MM.1S (cell line): ENCODE data around the gene RGS6.

Experiments used
- DNase-seq: peaks from one replicate; pipeline ENCODE4 v3.0.0-alpha.2; 2015
- H2AFZ ChIP-seq: fragments of 300-600 bp; sonication (generic); 2 replicates; pipeline ENCODE4 v1.6.0; 2016; ENCODE audit warnings: antibody characterized with exemption, low read length
- H3F3A ChIP-seq: fragments of 300-600 bp; sonication (generic); 2 replicates; pipeline ENCODE4 v1.6.1; 2016; ENCODE audit warnings: mild to moderate bottlenecking, antibody characterized with exemption, low read length, moderate library complexity, mixed read lengths; ENCODE audit not compliant: insufficient read depth
- H3K27ac ChIP-seq: fragments of 300-600 bp; sonication (generic); 2 replicates; pipeline ENCODE4 v1.5.1; 2016; ENCODE audit warnings: mild to moderate bottlenecking, low read length
- H3K27me3 ChIP-seq: fragments of 300-600 bp; sonication (generic); replicated peaks from 2 replicates; pipeline ENCODE4 v1.6.0; 2016; ENCODE audit warnings: low read length; ENCODE audit not compliant: insufficient read depth
- H3K36me3 ChIP-seq: fragments of 300-600 bp; sonication (generic); replicated peaks from 2 replicates; pipeline ENCODE4 v1.6.1; 2016; ENCODE audit warnings: mild to moderate bottlenecking, low read length, mixed read lengths; ENCODE audit not compliant: insufficient read depth
- H3K4me1 ChIP-seq: fragments of 300-600 bp; sonication (generic); 2 replicates; pipeline ENCODE4 v1.6.1; 2016; ENCODE audit warnings: low read length, mixed read lengths
- H3K4me2 ChIP-seq: fragments of 300-600 bp; sonication (generic); 2 replicates; pipeline ENCODE4 v1.6.0; 2016; ENCODE audit warnings: low read depth, low read length
- H3K4me3 ChIP-seq: fragments of 300-600 bp; sonication (generic); 2 replicates; pipeline ENCODE4 v1.5.1; 2016; ENCODE audit warnings: low read length, mixed read lengths
- H3K79me2 ChIP-seq: fragments of 300-600 bp; sonication (generic); 2 replicates; pipeline ENCODE4 v1.6.1; 2016; ENCODE audit warnings: mixed run types, low read length, mixed read lengths
- H3K9ac ChIP-seq: fragments of 300-600 bp; sonication (generic); 2 replicates; pipeline ENCODE4 v1.6.1; 2016; ENCODE audit warnings: low read length, mixed read lengths
- H3K9me2 ChIP-seq: fragments of 300-600 bp; sonication (generic); replicated peaks from 2 replicates; pipeline ENCODE4 v1.6.1; 2016; ENCODE audit warnings: mild to moderate bottlenecking, low read length, mixed read lengths; ENCODE audit not compliant: insufficient read depth
- H3K9me3 ChIP-seq: fragments of 300-600 bp; sonication (generic); replicated peaks from 2 replicates; pipeline ENCODE4 v1.6.1; 2016; ENCODE audit warnings: mild to moderate bottlenecking, low read length, mixed read lengths; ENCODE audit not compliant: insufficient read depth
- H4K20me1 ChIP-seq: fragments of 300-600 bp; sonication (generic); 2 replicates; pipeline ENCODE4 v1.6.1; 2016; ENCODE audit warnings: mild to moderate bottlenecking, low read length, moderate library complexity, mixed read lengths; ENCODE audit not compliant: insufficient read depth
- EZH2 ChIP-seq: fragments of 300-600 bp; sonication (generic); optimal IDR thresholded peaks from 2 replicates; pipeline ENCODE3; 2017; ENCODE audit warnings: low read depth, mild to moderate bottlenecking, antibody characterized with exemption, low read length, mixed read lengths
- EZH2phosphoT487 ChIP-seq: fragments of 300-600 bp; sonication (generic); IDR thresholded peaks from 2 replicates; pipeline ENCODE4 v1.6.1; 2018; ENCODE audit warnings: antibody characterized with exemption, low read length
- TF ChIP-seq, protein P1 (sequence below): fragments of 300-600 bp; sonication (generic); IDR thresholded peaks from 2 replicates; pipeline ENCODE4 v1.5.1; 2016; ENCODE audit warnings: antibody characterized with exemption, low read length, mixed read lengths

RGS6 gene

DNA sequence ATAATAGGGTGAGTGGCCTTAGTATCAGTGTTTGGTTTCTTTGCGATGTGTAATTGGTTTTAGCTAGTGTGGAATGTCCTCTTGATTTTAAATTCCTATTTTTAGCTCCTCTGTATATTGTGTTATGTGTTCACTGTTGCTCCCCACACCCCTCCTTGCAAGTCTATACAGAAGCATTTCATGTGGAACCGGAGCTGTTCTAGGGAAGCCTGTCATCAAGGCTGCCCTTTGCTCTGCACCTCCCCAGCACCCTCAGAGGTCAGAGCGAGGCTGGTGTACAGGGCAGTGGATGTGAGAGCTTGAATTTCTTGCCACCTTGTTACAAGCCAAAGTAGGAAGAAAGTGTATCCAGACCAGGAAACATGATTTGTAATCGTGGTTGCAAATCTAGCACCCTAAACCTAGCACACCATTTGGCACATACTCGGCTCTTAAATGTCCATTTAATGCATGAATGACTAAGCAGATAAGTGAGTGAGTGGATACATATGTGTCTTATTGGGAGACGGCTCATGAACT, 376.8 kb downstream of the RGS6 start:
- H3K4me1 ChIP-seq, result no peaks in the 10 kb centered on the region
- H3K4me2 ChIP-seq, result no peak overlapping the region
- H3K9me3 ChIP-seq, result no peaks in the 10 kb centered on the region
- no peak overlapping the region for H3K27ac ChIP-seq
- DNase-seq, result no peak
- H3F3A ChIP-seq, result no peaks in the 10 kb centered on the region
- H4K20me1 ChIP-seq, result no peaks in the 10 kb centered on the region
- no peaks in the 10 kb centered on the region for H3K27me3 ChIP-seq
- no peaks in the 10 kb centered on the region for H3K79me2 ChIP-seq
- H3K9ac ChIP-seq, result no peak overlapping the region
- H3K9me2 ChIP-seq, result no peaks in the 10 kb centered on the region
- no peak overlapping the region for H3K4me3 ChIP-seq
- H2AFZ ChIP-seq, result no peak overlapping the region
- no peak for TF ChIP-seq EZH2
- TF ChIP-seq, protein P1, sequence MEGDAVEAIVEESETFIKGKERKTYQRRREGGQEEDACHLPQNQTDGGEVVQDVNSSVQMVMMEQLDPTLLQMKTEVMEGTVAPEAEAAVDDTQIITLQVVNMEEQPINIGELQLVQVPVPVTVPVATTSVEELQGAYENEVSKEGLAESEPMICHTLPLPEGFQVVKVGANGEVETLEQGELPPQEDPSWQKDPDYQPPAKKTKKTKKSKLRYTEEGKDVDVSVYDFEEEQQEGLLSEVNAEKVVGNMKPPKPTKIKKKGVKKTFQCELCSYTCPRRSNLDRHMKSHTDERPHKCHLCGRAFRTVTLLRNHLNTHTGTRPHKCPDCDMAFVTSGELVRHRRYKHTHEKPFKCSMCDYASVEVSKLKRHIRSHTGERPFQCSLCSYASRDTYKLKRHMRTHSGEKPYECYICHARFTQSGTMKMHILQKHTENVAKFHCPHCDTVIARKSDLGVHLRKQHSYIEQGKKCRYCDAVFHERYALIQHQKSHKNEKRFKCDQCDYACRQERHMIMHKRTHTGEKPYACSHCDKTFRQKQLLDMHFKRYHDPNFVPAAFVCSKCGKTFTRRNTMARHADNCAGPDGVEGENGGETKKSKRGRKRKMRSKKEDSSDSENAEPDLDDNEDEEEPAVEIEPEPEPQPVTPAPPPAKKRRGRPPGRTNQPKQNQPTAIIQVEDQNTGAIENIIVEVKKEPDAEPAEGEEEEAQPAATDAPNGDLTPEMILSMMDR, result no peak
- no peak for TF ChIP-seq EZH2phosphoT487
- H3K36me3 ChIP-seq, result no peaks in the 10 kb centered on the region

DNA sequence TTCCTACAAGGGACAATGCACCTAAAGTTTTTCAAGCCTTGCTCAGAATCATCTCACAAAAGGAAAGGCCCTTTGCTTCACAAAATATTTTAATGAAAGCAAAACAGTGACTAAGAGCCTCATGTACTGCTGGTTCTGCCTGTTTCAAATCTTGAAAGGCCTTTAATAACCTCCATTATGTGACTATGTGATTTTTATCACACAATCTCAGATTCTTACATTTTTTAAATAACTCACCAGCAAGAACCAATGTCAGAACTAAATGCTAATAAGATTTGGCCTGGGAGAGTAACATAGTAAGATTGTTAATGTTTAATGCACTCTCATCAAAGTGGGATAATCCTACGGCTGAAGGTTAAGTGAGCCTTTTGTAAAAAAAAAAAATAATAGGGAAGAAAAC, 378.9 kb downstream of the RGS6 start:
- Histone ChIP-seq H3F3A (no peaks in the 10 kb centered on the region), H3K27me3 (no peaks in the 10 kb centered on the region), H3K9me2 (no peaks in the 10 kb centered on the region), H3K4me2 (no peak overlapping the region), H3K4me1 (no peaks in the 10 kb centered on the region), H3K27ac (no peak overlapping the region), H3K36me3 (no peaks in the 10 kb centered on the region), H3K4me3 (no peak overlapping the region), H4K20me1 (no peaks in the 10 kb centered on the region), H3K9ac (no peak overlapping the region), H3K9me3 (no peaks in the 10 kb centered on the region), H2AFZ (no peak overlapping the region), H3K79me2 (no peaks in the 10 kb centered on the region)
- TF ChIP-seq, protein P1, result no peak
- TF ChIP-seq EZH2 (no peak), EZH2phosphoT487 (no peak)
- DNase-seq, result no peak

- H3K4me2 ChIP-seq, result no peak overlapping the region
- no peak overlapping the region for H3K9ac ChIP-seq
- H3K27me3 ChIP-seq, result no peaks in the 10 kb centered on the region
- no peaks in the 10 kb centered on the region for H3K9me2 ChIP-seq
- H2AFZ ChIP-seq, result no peak overlapping the region
- H3K9me3 ChIP-seq, result no peaks in the 10 kb centered on the region
- no peak for DNase-seq
- no peaks in the 10 kb centered on the region for H4K20me1 ChIP-seq
- H3K4me1 ChIP-seq, result no peaks in the 10 kb centered on the region
- no peaks in the 10 kb centered on the region for H3K36me3 ChIP-seq
- H3F3A ChIP-seq, result no peaks in the 10 kb centered on the region
- TF ChIP-seq EZH2, result no peak
- TF ChIP-seq, protein P1, result no peak
- no peak for TF ChIP-seq EZH2phosphoT487
- no peak overlapping the region for H3K4me3 ChIP-seq
- H3K79me2 ChIP-seq, result no peaks in the 10 kb centered on the region
- H3K27ac ChIP-seq, result no peak overlapping the region
These were observed 379.3 kb downstream of the RGS6 start for GRCh38 chr14:72311516-72311915.
